Fibroblast of pulmonary artery (primary cell): ENCODE measurements around the gene STAMBP.
A peak's percentile ranks its signal among the peaks of the same experiment; 100 is the strongest.
"Not testable (repeated sequence)": the region's sequence is repeated elsewhere in the genome, so short reads cannot be mapped to it uniquely, and the experiment has no call there.

Experiments
- DNase-seq: peaks from one replicate; pipeline ENCODE4 v3.0.0-alpha.2; 2010; ENCODE audit warnings: low read depth
- H3K4me3 ChIP-seq: replicated peaks from 2 replicates; pipeline ENCODE4 v1.5.1; 2011; ENCODE audit warnings: low read depth, mild to moderate bottlenecking, control low read depth, low read length, moderate library complexity
- TF ChIP-seq, protein P1 (sequence below): IDR thresholded peaks from 2 replicates; pipeline ENCODE4 v1.5.1; 2011; ENCODE audit warnings: mild to moderate bottlenecking, control low read depth, low read length, inconsistent platforms; ENCODE audit errors: missing control alignments

Gene STAMBP

DNA sequence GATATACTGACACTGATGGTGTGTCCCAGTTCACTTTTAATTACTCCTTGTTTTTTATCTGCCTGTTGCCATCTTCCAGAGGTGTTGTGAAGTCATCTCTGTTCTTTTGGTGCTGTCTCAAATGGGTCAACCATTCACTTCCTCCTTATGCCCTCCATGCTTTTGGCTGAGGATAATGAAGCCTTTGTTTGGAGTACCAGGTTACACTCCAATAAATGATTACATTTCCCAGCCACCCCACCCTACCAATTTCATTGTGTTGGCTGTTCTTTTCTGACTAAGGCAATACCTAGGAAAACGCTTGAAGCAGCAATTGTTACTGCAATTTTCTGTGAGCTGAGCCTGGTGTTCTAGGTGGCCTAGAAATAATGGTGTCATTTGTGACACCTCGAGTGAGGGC, 34.2 kb downstream of the STAMBP start:
- DNase-seq: no peak
- no peak overlapping the region for H3K4me3 ChIP-seq
- TF ChIP-seq, protein P1, sequence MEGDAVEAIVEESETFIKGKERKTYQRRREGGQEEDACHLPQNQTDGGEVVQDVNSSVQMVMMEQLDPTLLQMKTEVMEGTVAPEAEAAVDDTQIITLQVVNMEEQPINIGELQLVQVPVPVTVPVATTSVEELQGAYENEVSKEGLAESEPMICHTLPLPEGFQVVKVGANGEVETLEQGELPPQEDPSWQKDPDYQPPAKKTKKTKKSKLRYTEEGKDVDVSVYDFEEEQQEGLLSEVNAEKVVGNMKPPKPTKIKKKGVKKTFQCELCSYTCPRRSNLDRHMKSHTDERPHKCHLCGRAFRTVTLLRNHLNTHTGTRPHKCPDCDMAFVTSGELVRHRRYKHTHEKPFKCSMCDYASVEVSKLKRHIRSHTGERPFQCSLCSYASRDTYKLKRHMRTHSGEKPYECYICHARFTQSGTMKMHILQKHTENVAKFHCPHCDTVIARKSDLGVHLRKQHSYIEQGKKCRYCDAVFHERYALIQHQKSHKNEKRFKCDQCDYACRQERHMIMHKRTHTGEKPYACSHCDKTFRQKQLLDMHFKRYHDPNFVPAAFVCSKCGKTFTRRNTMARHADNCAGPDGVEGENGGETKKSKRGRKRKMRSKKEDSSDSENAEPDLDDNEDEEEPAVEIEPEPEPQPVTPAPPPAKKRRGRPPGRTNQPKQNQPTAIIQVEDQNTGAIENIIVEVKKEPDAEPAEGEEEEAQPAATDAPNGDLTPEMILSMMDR: no peak

DNA sequence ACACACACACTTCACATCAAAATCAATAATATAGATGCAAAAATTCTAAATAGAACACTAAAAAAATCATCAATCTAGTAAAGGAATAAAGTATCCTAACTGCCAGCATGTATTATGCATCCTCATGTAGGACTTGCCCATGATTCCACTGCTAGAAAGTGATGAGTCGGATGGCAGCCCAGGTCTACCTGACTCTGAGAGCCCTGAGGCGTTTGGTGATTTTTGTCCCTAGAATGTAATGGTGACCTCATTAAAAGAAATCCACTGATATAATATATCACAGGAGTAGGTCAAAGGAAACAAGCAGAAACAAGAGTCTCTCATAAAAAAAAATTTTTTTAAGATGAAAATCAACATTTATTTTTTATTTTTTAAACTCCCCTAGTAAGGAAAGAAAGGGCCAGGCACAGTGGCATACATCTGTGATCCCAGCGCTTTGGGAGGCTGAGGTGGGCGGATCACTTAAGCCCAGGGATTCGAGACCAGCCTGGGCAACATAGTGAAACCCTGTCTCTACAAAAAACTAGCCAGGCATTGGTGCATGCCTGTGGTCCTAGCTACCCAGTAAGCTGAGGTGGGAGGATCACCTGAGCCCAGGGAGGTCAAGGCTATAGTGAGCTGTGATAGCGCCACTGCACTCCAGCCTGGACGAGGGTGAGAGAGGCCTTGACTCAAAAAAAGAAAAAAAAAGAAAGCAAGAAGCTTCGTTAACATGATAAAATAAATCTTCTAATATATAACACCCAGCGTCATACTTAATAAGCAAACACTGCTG, 39.6 kb downstream of the STAMBP start:
- TF ChIP-seq, protein P1: no peak
- DNase-seq: no peak
- no peak overlapping the region for H3K4me3 ChIP-seq

DNA sequence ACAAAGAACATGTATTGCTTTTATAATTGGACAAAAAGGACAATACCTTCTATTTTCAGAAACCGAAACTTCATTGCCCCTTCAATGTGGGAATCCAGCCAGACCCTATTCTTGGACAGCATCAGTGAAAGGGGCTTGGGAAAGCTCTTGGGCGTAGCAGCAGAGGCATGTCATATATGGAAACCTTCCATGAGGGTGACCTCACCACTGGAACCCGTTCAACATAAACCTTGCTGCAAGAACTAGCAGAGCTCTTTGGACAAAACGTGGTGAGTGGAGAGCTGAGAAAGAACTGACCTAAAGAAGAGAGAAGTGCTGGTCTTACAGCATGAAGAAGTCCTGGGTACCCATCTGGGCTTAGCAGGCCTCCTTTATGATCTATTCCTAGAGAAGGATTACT, 41.3 kb downstream of the STAMBP start:
- TF ChIP-seq, protein P1: no peak
- DNase-seq: peak; percentile 94
- H3K4me3 ChIP-seq: no peak overlapping the region

DNA sequence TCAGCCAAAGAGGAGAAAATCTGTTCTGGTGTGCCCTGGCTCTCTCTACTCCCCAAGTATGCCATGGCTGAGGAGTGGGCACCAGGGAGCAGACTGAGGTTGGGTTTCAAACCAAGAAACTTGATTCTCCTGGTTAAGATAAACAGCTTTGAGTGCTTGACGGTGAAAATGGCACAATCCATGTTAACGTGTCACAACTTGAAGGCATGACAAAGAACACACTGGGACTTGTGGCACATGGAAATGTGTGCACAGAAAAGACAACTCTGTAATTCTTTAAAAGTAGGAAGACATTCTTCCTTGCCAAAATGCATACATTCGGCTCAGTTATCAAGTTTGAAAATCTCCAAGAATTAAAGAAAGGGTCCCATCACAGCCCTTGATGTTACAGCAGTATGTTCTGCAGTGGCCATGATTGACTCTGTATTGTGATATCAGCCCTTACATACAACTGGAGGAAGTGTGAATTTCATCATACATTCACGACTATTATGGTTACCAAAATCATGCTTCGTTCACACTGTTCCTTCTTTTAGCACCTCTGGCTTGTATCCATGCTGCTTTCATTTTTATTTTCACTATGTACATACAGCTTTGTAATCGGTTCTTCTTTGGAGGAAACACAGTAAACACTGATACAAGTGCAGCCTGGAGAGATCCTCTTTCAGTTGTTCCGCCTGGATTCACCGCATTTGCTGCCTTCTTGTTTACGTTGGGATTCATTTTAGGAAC, 48.5 kb downstream of the STAMBP start:
- TF ChIP-seq, protein P1: no peak
- DNase-seq: no peak
- no peak overlapping the region for H3K4me3 ChIP-seq

DNA sequence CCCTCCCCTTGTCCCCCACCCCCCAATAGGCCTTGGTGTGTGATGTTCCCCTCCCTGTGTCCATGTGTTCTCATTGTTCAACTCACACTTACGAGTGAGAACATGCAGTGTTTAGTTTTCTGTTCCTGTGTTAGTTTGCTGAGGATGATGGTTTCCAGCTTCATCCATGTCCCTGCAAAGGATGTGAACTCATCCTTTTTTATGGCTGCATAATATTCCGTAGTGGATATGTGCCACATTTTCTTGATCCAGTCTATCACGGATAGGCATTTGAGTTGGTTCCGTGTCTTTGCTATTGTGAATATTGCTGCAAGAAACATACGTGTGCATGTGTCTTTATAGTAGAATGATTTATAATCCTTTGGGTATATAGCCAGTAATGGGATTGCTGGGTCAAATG, 49.2 kb downstream of the STAMBP start:
- DNase-seq, H3K4me3 ChIP-seq: not testable (repeated sequence)

DNA sequence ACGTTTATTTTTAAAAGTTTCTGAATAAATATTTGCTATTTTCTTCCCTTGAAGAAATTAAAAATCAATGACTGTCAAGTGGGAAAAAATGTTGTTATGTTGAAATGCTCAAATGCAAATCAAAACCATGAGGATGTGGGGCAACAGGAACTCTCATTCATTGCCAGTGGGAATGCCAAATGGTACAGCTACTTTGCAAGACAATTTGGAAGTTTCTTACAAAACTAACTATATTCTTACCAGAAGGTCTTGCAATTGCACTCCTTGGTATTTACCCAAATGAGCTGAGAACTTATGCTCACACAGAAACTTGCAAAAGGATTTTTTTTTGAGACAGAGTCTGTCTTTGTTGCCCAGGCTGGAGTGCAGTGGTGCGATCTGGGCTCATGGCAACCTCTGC, 56.6 kb downstream of the STAMBP start:
- no peak overlapping the region for H3K4me3 ChIP-seq
- TF ChIP-seq, protein P1: no peak
- DNase-seq: no peak

DNA sequence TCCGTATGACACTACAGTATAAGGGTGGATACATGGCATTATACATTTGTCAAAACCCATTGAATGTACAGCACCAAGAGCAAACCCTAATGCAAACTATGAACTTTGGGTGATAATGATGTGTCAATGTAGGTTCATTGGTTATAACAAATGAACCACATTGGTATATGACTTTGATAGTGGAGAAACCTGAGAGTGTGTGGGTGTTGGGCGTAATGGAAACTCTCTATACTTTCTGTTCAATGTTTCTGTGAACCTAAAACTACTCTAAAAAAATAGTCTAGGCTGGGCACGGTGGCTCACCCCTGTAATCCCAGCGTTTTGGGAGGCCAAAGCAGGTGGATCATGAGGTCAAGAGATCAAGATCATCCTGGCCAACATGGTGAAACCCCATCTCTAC, 57.6 kb downstream of the STAMBP start:
- H3K4me3 ChIP-seq: no peak overlapping the region
- DNase-seq: no peak
- TF ChIP-seq, protein P1: no peak

DNA sequence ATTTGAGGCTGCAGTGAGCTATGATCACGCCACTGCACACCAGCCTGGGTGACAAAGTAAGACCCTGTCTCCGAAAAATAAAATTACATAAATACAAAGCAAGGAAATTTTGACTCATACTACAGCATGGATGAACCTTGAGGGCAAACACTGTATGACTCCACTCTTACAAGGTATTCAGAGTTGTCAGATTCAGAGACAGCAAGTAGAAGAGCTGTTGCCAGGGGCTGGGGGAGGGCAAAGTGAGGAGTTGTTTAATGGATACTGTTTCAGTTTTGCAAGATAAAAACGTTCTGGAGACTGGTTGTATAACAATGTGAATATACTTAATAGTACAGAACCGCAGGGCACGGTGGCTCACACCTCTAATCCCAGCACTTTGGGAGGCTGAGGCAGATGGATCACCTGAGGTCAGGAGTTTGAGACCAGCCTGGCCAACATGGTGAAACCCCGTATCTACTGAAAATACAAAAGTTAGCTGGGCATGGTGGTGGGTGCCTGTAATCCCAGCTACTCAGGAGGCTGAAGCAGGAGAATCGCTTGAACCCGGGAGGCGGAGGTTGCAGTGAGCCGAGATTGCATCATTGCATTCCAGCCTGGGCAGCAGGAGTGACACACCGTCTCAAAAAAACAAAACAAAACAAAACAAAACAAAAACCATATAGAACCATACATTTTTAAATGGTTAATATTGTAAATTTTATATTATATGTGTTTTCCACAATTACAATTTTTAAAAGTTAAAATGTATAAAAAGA, 59.0 kb downstream of the STAMBP start:
- DNase-seq, H3K4me3 ChIP-seq: not testable (repeated sequence)
